Measurements from ENCODE around the gene TMEM100.

DNA sequence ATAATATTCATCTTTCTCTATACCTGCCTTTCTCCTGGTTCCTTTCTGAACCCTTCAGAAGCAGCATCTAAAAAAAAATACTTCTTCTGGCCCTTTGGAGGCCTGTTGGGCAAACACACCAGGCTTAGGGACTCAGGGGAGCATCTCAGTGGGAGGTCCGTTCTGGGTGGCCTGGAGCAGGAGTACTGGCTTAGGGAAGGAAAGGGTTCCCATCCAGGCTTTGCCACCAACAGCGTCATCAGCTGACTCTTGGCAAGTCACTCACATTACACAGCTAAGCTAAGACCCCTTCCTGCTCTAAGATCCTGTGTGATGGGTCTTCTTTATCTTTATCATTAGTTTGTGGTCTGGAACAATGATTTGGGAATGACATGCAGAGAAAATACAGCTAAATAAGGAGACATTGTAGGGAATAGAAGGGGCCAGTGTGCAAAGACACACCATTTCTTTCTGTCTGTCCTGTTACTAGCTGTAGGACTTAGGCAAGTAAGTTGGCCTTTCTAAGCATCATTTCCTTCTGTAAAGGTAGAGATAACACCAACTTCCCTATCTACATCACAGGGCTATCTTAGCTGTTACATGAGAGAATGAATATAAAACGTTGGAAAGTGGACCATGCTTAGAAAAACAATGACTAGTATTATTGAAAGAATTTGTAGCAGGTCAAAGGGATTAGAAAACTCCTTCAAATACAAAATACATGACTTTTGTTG lies 38.1 kb upstream of the TMEM100 start:
- TF ChIP-seq, protein P1, sequence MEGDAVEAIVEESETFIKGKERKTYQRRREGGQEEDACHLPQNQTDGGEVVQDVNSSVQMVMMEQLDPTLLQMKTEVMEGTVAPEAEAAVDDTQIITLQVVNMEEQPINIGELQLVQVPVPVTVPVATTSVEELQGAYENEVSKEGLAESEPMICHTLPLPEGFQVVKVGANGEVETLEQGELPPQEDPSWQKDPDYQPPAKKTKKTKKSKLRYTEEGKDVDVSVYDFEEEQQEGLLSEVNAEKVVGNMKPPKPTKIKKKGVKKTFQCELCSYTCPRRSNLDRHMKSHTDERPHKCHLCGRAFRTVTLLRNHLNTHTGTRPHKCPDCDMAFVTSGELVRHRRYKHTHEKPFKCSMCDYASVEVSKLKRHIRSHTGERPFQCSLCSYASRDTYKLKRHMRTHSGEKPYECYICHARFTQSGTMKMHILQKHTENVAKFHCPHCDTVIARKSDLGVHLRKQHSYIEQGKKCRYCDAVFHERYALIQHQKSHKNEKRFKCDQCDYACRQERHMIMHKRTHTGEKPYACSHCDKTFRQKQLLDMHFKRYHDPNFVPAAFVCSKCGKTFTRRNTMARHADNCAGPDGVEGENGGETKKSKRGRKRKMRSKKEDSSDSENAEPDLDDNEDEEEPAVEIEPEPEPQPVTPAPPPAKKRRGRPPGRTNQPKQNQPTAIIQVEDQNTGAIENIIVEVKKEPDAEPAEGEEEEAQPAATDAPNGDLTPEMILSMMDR (IDR thresholded peaks at IDR 0.05) = no peak
- TF ChIP-seq POLR2A (IDR thresholded peaks at IDR 0.05) (no peak), POLR2AphosphoS5 (IDR thresholded peaks at IDR 0.05) (no peak)

All from transverse colon (tissue), 4 donors.